GM12878 (cell line): ENCODE results near the gene PHOSPHO1. TPM values are rescaled to one million over a fixed set of nuclear protein-coding genes. Genes with fewer than 3 reads are reported as not detected.

Experiments used
- CEBPB ChIP-seq, 2 experiments: fragments of 150-350 bp in 1 of 2; IDR thresholded peaks; 2 replicates each; pipeline ENCODE4 v1.6.1; 2012 to 2014; ENCODE audit warnings: low read depth in 2 of 2, low read length in 2 of 2, borderline replicate concordance in 1 of 2, inconsistent platforms in 1 of 2
- CREB1 ChIP-seq: IDR thresholded peaks from 2 replicates; pipeline ENCODE4 v1.6.1; 2012; ENCODE audit warnings: low read depth, mild to moderate bottlenecking, inconsistent platforms
- DPF2 ChIP-seq: fragments of 450-650 bp; IDR thresholded peaks from 2 replicates; pipeline ENCODE4 v1.6.1; 2017; ENCODE audit warnings: mild to moderate bottlenecking
- IKZF1 ChIP-seq: fragments of 450-650 bp; conservative IDR thresholded peaks from 2 replicates; pipeline ENCODE4 v1.6.1; 2017; ENCODE audit warnings: antibody characterized with exemption, mild to moderate bottlenecking
- KDM1A ChIP-seq: fragments of 200-600 bp; sonication (generic); IDR thresholded peaks from 2 replicates; pipeline ENCODE4 v1.6.1; 2016; ENCODE audit warnings: borderline replicate concordance
- MEF2B ChIP-seq: fragments of 450-650 bp; IDR thresholded peaks from 2 replicates; pipeline ENCODE4 v1.6.1; 2018; ENCODE audit warnings: mild to moderate bottlenecking, moderate library complexity; ENCODE audit not compliant: partially characterized antibody, poor library complexity, severe bottlenecking
- MXI1 ChIP-seq: fragments of 150-350 bp; IDR thresholded peaks from 2 replicates; pipeline ENCODE4 v1.6.1; 2011; ENCODE audit warnings: low read depth, mild to moderate bottlenecking, inconsistent platforms, low read length, improper control_type of control experiment
- MYB ChIP-seq: fragments of 150-350 bp; IDR thresholded peaks from 2 replicates; pipeline ENCODE4 v1.6.1; 2014; ENCODE audit warnings: mild to moderate bottlenecking, low read depth, low read length, borderline replicate concordance
- NFIC ChIP-seq: IDR thresholded peaks from 2 replicates; pipeline ENCODE4 v1.6.1; 2012; ENCODE audit warnings: low read depth, mild to moderate bottlenecking, inconsistent platforms, low read length, moderate library complexity
- NR2C1 ChIP-seq: fragments of 450-650 bp; IDR thresholded peaks from 2 replicates; pipeline ENCODE4 v1.6.1; 2017; ENCODE audit warnings: antibody characterized with exemption, mild to moderate bottlenecking, moderate library complexity
- POLR2AphosphoS5 ChIP-seq: IDR thresholded peaks from 2 replicates; pipeline ENCODE4 v1.6.1; 2011; ENCODE audit warnings: mild to moderate bottlenecking, low read length, inconsistent platforms
- POU2F2 ChIP-seq: IDR thresholded peaks from 3 replicates; pipeline ENCODE4 v1.6.1; 2011; ENCODE audit warnings: low read depth, mild to moderate bottlenecking, low read length, borderline replicate concordance
- RELA ChIP-seq: fragments of 450-650 bp; IDR thresholded peaks from 2 replicates; pipeline ENCODE4 v1.8.0; 2014; ENCODE audit warnings: borderline replicate concordance; ENCODE audit not compliant: partially characterized antibody
- RFX5 ChIP-seq: IDR thresholded peaks from 2 replicates; pipeline ENCODE4 v1.6.1; 2011; ENCODE audit warnings: low read depth, low read length, improper control_type of control experiment
- RUNX3 ChIP-seq: IDR thresholded peaks from 2 replicates; pipeline ENCODE4 v1.6.1; 2012; ENCODE audit warnings: low read length, inconsistent platforms
- SMAD5 ChIP-seq: IDR thresholded peaks from 2 replicates; pipeline ENCODE4 v1.6.1; 2016; ENCODE audit warnings: antibody characterized with exemption, low read depth
- SP1 ChIP-seq: IDR thresholded peaks from one replicate; pipeline ENCODE4 v1.6.1; 2011; ENCODE audit warnings: low read depth, low read length
- WRNIP1 ChIP-seq: IDR thresholded peaks from 2 replicates; pipeline ENCODE4 v1.6.1; 2011; ENCODE audit warnings: low read depth, low read length, improper control_type of control experiment, borderline replicate concordance
- ZNF24 ChIP-seq: fragments of 450-650 bp; IDR thresholded peaks from 2 replicates; pipeline ENCODE4 v1.6.1; 2017; ENCODE audit warnings: antibody characterized with exemption, mild to moderate bottlenecking
- ZNF622 ChIP-seq: fragments of 450-650 bp; IDR thresholded peaks from 2 replicates; pipeline ENCODE4 v1.6.1; 2017; ENCODE audit warnings: mild to moderate bottlenecking, inconsistent platforms
- ZSCAN29 ChIP-seq: fragments of 450-650 bp; IDR thresholded peaks from 2 replicates; pipeline ENCODE4 v1.6.1; 2017; ENCODE audit warnings: mild to moderate bottlenecking, moderate library complexity
- ZZZ3 ChIP-seq: IDR thresholded peaks from 2 replicates; pipeline ENCODE4 v1.6.1; 2011; ENCODE audit warnings: low read depth; ENCODE audit not compliant: control insufficient read depth, insufficient read length
- polyA plus RNA-seq, 11 experiments: library from polyadenylated mRNA; depleted of rRNA in 4 of 11; unstranded in 6 of 11; stranded (reverse) in 5 of 11; fragments of >200 nt; fragmentation: Nextera tagmentation in 4 of 11; fragmentation: Illumina TruSeq in 1 of 11; extraction: Ambion mirVana in 4 of 11; extraction: Trizol in 1 of 11; gene quantifications; 1 replicate in 1 of 11; 2 replicates in 10 of 11; pipeline versions ENCODE4 v1.2.1 to v1.2.3, GENCODE V29; 2011 to 2016; ENCODE audit warnings: inconsistent platforms in 2 of 11, missing spikeins in 2 of 11, low read depth in 1 of 11
- total RNA-seq, 4 experiments: library from RNA; depleted of rRNA in 3 of 4; stranded (reverse); fragments of >200 nt in 3 of 4; fragmentation: Illumina TruSeq in 1 of 4; extraction: Trizol in 1 of 4; gene quantifications; 2 replicates each; pipeline versions ENCODE4 v1.2.1 to v1.2.3, GENCODE V29; 2013 to 2021
- TF ChIP-seq, protein P1 (sequence below): fragments of 450-650 bp; IDR thresholded peaks from 2 replicates; pipeline ENCODE4 v1.6.1; 2018; ENCODE audit warnings: borderline replicate concordance, mild to moderate bottlenecking; ENCODE audit not compliant: partially characterized antibody
- TF ChIP-seq, protein P2 (sequence below): fragments of 450-650 bp; IDR thresholded peaks from 2 replicates; pipeline ENCODE4 v1.6.1; 2017; ENCODE audit warnings: mild to moderate bottlenecking, moderate library complexity
- TF ChIP-seq, protein P3 (sequence below): fragments of 450-650 bp; conservative IDR thresholded peaks from 2 replicates; pipeline ENCODE4 v1.6.1; 2017; ENCODE audit warnings: mild to moderate bottlenecking, moderate library complexity

Gene PHOSPHO1
- total and polyA plus RNA-seq, 10 of the 15 experiments (the other 5 are each of a cell fraction or from before 2014, with no cell fraction given) = 0.03 to 1.5 (median 0.16) TPM; not detected in 2

DNA sequence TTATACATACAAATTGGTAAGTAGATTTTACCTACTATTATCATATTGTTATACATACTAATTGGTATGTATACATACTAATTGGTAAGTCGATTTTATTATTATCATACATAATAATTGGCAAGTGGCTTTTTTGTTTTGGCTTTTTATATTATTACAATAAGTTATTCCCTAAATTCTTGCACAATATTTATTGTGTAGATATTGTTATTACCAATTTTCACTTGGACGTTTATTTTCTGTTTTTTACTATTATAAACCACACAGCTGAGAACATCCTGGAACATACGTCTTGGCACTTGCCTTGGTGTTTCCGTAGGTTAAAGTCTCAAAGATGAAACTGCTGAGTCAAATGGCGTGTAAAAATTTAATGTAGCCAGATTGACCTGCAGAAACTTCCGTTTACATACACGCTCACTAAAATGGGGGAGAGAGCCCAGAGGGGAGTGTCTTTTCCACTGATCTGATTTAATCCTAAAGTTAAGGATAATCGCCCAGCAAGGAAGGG is 39.1 kb downstream of the PHOSPHO1 start (continued):
- TF ChIP-seq, protein P1, sequence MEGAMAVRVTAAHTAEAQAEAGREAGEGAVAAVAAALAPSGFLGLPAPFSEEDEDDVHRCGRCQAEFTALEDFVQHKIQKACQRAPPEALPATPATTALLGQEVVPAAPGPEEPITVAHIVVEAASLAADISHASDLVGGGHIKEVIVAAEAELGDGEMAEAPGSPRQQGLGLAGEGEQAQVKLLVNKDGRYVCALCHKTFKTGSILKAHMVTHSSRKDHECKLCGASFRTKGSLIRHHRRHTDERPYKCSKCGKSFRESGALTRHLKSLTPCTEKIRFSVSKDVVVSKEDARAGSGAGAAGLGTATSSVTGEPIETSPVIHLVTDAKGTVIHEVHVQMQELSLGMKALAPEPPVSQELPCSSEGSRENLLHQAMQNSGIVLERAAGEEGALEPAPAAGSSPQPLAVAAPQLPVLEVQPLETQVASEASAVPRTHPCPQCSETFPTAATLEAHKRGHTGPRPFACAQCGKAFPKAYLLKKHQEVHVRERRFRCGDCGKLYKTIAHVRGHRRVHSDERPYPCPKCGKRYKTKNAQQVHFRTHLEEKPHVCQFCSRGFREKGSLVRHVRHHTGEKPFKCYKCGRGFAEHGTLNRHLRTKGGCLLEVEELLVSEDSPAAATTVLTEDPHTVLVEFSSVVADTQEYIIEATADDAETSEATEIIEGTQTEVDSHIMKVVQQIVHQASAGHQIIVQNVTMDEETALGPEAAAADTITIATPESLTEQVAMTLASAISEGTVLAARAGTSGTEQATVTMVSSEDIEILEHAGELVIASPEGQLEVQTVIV = no peak
- TF ChIP-seq CEBPB (IDR thresholded peaks at IDR 0.05; ENCODE audit: borderline replicate concordance in 1 of 2, low read depth in 2 of 2, low read length in 2 of 2) = no peak
- TF ChIP-seq SMAD5 = no peak
- no peak for TF ChIP-seq KDM1A
- TF ChIP-seq SP1 = no peak
- TF ChIP-seq MEF2B = no peak
- 0 out of 2 replicates have a peak, but pooled peaks have one; percentile 42 for TF ChIP-seq ZSCAN29
- peak; percentile 63; the same call in 1 of the 2 replicates for TF ChIP-seq RUNX3
- no peak for TF ChIP-seq ZZZ3
- no peak for TF ChIP-seq MYB
- TF ChIP-seq POU2F2 = 0 out of 3 replicates have a peak, but pooled peaks have one; percentile 42
- TF ChIP-seq, protein P2, sequence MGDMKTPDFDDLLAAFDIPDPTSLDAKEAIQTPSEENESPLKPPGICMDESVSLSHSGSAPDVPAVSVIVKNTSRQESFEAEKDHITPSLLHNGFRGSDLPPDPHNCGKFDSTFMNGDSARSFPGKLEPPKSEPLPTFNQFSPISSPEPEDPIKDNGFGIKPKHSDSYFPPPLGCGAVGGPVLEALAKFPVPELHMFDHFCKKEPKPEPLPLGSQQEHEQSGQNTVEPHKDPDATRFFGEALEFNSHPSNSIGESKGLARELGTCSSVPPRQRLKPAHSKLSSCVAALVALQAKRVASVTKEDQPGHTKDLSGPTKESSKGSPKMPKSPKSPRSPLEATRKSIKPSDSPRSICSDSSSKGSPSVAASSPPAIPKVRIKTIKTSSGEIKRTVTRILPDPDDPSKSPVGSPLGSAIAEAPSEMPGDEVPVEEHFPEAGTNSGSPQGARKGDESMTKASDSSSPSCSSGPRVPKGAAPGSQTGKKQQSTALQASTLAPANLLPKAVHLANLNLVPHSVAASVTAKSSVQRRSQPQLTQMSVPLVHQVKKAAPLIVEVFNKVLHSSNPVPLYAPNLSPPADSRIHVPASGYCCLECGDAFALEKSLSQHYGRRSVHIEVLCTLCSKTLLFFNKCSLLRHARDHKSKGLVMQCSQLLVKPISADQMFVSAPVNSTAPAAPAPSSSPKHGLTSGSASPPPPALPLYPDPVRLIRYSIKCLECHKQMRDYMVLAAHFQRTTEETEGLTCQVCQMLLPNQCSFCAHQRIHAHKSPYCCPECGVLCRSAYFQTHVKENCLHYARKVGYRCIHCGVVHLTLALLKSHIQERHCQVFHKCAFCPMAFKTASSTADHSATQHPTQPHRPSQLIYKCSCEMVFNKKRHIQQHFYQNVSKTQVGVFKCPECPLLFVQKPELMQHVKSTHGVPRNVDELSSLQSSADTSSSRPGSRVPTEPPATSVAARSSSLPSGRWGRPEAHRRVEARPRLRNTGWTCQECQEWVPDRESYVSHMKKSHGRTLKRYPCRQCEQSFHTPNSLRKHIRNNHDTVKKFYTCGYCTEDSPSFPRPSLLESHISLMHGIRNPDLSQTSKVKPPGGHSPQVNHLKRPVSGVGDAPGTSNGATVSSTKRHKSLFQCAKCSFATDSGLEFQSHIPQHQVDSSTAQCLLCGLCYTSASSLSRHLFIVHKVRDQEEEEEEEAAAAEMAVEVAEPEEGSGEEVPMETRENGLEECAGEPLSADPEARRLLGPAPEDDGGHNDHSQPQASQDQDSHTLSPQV = no peak
- no peak for TF ChIP-seq NR2C1
- TF ChIP-seq CREB1 = no peak
- TF ChIP-seq MXI1 = no peak
- no peak for TF ChIP-seq IKZF1
- no peak for TF ChIP-seq ZNF24
- peak; percentile 77; the same call in 1 of the 2 replicates for TF ChIP-seq NFIC
- TF ChIP-seq DPF2 = no peak; the same call in none of the 2 replicates
- no peak for TF ChIP-seq POLR2AphosphoS5
- no peak for TF ChIP-seq ZNF622
- TF ChIP-seq RELA = no peak
- TF ChIP-seq, protein P3, sequence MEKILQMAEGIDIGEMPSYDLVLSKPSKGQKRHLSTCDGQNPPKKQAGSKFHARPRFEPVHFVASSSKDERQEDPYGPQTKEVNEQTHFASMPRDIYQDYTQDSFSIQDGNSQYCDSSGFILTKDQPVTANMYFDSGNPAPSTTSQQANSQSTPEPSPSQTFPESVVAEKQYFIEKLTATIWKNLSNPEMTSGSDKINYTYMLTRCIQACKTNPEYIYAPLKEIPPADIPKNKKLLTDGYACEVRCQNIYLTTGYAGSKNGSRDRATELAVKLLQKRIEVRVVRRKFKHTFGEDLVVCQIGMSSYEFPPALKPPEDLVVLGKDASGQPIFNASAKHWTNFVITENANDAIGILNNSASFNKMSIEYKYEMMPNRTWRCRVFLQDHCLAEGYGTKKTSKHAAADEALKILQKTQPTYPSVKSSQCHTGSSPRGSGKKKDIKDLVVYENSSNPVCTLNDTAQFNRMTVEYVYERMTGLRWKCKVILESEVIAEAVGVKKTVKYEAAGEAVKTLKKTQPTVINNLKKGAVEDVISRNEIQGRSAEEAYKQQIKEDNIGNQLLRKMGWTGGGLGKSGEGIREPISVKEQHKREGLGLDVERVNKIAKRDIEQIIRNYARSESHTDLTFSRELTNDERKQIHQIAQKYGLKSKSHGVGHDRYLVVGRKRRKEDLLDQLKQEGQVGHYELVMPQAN = no peak
- no peak for TF ChIP-seq WRNIP1
- no peak for TF ChIP-seq RFX5
